Left ventricle myocardium superior (tissue), 1 donor: ENCODE results near the gene PRKAG2. TPM values are rescaled to one million over a fixed set of nuclear protein-coding genes. Genes with fewer than 3 reads are reported as not detected.

Experiments
- ATAC-seq: fragments of 200-7000 bp; cut with Tn5 transposase; one replicate; pipeline ENCODE4 v1.9.1; 2020; ENCODE audit warnings: mild to moderate bottlenecking, moderate library complexity
- DNase-seq: peaks from one replicate; pipeline ENCODE4 v3.0.0-alpha.2; 2020
- intact Hi-C: fragments of 100-400 bp; cut with micrococcal nuclease; formaldehyde crosslinking; loops from one replicate; pipeline ENCODE4 v1.11.0; 2022
- total RNA-seq: library from RNA; stranded (reverse); fragmentation: NEBNext Ultra II Directional; extraction: Animal tissue kit (Norgen Biotek cat#: 25700); gene quantifications from one replicate; pipeline ENCODE4 v1.2.1, GENCODE V29; 2021
- donor health status: DM: no; HTN: yes; CAD: no; lungs with severe emphysema.

PRKAG2 gene
- total RNA-seq, 1 donor from 2014 or later, result 113 TPM

- intact Hi-C loops, result no loop called here
- no peak for ATAC-seq
Measured at GRCh38 chr7:151728286-151728660, 148.6 kb downstream of the PRKAG2 start.

GRCh38 chr7:151727579-151728285 is 149.2 kb downstream of the PRKAG2 start:
- intact Hi-C loops, result no loop called here
- DNase-seq (peak; percentile 79), ATAC-seq (peak; percentile 70)

More at GRCh38 chr7:151728286-151728660, 148.6 kb downstream of the PRKAG2 start:
- DNase-seq, result no peak

DNA sequence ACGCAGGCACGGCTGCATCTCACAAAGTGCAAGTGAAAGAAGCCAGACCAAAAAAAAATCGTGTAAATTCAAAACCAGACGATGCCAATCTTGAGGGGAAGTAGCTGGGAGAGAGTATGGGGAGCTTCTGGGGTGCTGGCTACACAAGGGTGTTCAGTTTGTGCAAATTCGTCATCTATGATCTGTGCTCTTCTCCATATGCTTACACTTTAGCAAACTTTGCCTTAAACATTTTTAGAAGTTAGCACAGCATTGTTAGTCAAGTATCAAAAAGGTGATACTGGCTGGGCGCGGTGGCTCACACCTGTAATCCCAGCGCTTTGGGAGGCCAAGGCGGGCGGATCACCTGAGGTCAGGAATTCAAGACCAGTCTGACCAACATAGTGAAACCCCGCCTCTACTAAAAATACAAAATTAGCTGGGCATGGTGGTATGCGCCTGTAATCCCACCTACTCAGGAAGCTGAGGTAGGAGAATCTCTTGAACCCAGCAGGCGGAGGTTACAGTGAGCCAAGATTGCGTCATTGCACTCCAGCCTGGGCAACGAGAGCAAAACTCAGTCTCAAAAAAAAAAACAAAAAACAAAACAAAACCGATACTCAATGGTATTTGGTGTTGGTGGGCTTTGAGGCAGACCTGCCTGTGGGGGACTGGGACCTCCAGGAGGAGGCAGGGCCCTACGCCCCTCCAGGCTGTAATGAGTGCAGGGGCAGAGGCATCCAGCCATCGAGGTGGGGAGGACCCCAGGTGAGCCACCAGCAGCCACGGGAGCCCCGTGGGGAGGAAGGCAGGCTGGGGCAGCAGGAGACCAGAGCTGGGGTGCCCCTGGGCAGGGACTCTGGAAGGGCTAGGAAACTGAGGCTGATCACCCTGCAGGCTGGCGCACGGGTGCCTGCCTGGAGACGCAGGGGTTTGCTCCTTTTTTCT is 150.0 kb downstream of the PRKAG2 start:
- peak; percentile 41 for DNase-seq
- no peak for ATAC-seq
- intact Hi-C loops, result no loop called here

DNA sequence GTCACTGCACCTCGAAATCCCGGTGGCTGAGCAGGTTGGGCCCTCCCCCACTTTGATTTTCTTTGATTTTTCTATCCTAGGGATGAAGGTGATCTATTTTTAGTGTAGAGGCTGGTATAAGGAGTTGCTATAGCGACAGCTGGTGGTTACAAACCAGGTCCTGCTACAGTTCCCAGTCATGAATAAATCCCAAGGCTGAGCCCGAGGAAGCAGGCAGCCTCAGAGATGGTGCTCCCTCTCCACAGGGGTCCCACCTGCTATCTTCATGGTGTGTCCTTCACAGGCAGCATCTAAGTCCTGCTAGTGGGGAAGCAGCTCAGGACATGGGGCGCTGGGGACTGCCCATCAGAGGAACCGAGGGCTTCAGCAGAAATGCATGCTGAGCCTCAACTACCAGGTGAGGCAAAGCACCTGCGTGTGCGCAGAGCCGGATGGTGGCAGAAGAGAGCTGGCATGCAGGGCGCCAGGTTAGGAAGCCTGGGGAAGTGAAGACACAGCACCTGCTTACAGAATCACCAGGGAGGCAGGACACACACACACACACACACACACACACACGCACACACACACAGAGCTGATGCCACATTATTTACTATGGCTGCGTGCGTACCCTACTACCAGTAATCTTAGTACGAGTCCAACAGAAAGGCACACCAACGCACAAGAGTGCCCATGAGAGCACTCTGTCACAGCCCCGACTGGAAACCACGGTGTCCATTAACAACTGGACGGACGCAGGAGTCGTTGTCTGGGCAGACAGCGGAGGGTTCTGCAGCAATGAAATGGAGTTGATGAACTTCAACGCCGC is 150.9 kb downstream of the PRKAG2 start:
- intact Hi-C loops, result no loop called here
- DNase-seq (peak; percentile 20), ATAC-seq (peak; percentile 37)

DNA sequence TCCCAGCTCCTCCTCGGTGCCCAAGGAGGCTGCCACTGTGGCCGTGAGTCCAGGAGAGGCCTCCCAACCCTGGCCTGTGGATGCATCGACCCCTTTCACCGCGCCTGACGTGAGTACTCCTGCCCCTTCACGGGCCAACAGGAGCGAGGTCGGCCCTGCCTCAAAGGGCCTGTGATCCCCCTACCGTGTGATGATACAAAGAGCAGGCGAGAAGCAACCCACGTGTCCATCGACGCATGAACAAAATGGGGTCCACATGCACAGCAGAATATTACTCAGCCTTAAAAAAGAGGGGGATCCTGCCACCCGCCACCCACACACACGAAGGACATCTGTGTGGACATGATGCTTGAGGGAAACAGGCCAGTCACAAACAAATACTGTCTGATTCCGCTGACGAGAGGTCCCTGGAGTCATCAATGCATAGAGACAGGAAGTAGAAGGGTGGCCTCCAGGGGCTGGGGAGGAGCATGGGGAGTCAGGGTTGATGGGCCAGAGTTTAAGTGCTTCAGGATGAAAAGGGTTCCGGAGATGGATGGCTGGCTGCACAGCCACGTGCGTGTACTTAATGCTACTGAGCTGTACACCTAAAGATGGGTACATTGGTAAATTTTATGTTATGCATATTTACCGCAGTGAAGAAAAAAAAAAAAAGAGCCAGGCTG is 151.9 kb downstream of the PRKAG2 start:
- DNase-seq (peak; percentile 9), ATAC-seq (no peak)
- intact Hi-C loops, result no loop called here

DNA sequence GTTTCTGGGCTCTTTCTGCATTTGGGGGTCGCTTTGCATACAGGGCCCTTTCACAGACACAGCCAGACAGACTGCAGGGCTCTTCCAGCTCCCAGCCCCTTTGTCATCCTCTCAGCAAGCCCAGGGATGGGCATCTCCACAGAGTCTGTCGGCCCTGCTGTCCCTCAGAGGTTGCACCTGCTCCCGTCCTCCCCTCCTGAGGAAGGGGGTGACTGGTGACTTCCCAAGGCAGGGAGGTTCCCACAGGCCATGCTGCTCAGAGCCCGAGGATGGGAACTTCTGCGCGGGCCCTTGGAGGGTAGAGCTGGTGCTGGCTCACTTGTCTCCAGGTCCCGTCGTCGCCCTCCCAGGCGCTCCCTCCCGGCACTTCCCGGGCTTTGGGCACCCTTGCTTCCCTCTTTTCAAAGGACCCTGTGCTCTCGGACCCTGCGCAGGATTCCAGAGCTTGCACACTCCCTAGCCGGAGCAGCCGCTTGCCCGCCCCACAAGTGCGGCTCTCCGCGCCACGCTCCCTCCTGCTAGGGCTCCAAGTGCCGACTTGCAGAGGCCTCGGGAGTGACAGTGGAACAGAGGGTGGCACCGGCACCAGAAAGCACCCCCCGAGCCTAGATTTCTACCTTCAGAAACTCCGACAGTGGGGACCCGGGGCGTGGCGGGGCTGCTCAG is 152.5 kb downstream of the PRKAG2 start:
- ATAC-seq (no peak), DNase-seq (no peak)
- intact Hi-C loops, result no loop called here

GRCh38 chr7:151723321-151723720 is 153.6 kb downstream of the PRKAG2 start:
- intact Hi-C loops, result no loop called here
- no peak for DNase-seq
- ATAC-seq, result no peak

DNA sequence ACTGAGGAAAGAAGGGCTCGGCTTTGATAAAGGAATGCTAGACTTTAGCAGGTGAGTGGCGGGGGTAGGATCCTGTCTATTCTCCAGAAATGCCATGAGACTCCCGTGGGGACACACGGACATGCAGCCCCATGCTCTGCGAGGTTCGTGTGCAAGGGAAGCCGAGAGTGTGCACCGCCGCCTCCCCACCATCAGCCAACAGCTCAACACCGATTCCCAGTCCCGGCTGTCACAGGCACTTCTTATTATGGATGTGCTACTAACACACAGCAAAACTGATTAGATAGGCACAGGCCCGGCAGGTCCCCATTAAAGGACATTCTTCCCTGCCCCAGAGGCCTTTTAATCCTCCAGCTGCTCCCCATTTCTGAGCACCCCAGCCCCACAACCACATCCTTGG is 154.4 kb downstream of the PRKAG2 start:
- intact Hi-C loops, result no loop called here
- ATAC-seq (peak; percentile 68), DNase-seq (peak; percentile 75)

DNA sequence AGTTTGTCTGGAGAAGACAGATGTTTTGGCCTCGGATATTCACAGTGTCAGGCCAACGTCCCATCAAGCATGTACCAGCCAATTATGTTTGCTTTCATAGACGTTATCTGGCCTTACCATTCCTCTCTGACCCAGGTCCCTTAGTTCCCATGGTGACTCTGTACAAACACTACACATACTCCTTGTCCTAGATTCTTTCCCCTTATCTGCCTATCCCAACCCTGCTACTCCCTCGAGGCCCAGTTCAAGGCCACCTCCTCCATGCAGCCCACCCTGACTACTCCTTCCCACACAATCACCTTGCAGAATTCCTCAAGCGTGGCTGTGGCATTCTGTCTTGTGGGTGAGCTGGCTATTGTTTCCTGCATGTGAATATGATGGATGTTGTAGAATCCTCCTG is 155.2 kb downstream of the PRKAG2 start:
- DNase-seq (no peak), ATAC-seq (peak; percentile 45)
- intact Hi-C loops, result no loop called here

DNA sequence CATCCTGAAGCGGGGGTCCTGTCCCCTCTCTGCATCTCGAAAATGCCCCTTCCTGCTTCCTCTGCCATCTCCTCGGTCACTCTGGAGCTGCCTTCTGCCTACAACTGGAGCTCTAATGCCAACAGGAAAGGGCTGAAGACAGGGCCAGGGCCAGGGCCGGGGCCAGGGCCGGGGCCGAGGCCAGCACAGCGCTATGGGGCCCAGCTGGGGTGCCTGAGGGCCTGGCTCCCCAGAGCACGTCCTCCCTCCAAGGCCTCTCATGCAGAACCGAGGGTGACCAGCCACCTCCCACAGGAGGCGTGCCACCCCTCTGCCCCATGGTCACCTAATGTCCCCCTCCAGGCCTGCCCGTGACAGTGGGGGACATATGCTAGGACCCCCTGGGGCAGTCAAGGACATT is 155.7 kb downstream of the PRKAG2 start:
- peak; percentile 16 for ATAC-seq
- no peak for DNase-seq
- intact Hi-C loops, result no loop called here

DNA sequence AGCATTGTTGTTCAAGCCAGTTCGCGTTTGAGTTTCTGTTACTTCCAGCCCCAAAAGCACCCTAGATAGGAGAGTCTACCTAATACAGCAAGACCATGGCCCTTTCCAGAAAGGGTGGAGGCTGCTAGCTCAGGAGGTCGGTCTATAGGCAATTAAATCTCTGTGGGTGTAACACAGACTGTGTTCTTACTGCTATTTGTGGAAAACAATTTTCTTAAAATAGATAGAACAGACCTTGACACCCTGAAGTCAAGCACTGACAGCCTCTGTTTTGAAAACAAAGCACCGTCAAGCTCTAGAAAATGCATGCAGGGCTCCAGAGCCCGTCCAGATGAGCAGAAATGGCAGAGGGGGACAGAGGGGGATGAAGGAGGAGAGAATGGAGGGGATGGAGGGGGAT is 156.6 kb downstream of the PRKAG2 start:
- intact Hi-C loops, result no loop called here
- peak; percentile 51 for ATAC-seq

DNA sequence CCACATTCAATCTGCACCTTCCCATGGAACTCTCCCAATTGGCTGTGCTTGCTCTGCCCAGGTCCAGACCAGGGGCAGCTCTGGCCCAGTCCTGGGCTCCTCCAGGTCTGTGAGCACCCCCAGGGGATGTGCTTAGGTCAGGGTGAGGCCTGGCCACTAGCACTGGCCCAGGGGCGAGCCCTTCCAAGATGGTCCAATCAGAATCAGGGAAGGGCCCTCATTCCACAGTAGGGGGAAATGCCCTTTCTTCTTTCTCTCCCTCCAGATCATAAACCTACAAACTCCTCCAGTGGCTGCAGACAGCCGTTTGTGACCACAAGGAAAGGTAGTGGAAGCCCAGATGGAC is 157.0 kb downstream of the PRKAG2 start:
- DNase-seq (no peak), ATAC-seq (peak; percentile 8)
- intact Hi-C loops, result no loop called here

More for the DNA sequence above, 156.6 kb downstream of the PRKAG2 start:
- no peak for DNase-seq

GRCh38 chr7:151719031-151719896 is 157.7 kb downstream of the PRKAG2 start:
- DNase-seq (no peak), ATAC-seq (no peak)
- intact Hi-C loops, result no loop called here

DNA sequence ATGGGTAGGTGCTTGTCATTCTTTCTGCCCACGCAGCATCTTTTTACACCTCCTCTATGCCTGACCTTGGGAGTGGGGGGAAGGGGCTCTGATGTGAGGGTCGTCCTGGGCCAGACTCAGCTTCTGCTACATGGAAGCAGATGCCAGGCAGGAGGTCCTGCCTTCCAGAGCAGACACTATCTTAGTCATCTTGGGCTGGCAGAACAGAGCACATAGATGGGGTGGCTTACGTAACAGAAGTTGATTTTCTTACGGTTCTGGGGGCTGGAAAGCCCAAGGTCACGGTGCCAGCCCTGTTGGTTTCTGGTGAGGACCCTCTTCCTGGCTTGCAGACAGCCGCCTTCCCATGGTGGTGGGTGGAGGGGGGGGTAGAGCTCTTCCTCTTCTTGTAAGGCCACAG is 159.0 kb downstream of the PRKAG2 start:
- intact Hi-C loops, result no loop called here
- ATAC-seq, result no peak
- no peak for DNase-seq

- no peak for DNase-seq
- intact Hi-C loops, result no loop called here
- ATAC-seq, result peak; percentile 44
Measured at GRCh38 chr7:151717415-151717814, 159.5 kb downstream of the PRKAG2 start.

GRCh38 chr7:151716323-151716722 is 160.6 kb downstream of the PRKAG2 start:
- DNase-seq (peak; percentile 66), ATAC-seq (no peak)
- intact Hi-C loops, result no loop called here

GRCh38 chr7:151715666-151716315 is 161.1 kb downstream of the PRKAG2 start:
- ATAC-seq, result no peak
- DNase-seq, result no peak
- intact Hi-C loops, result no loop called here
